Loucy (cell line): Measurements from ENCODE around the gene TAL2.

Experiments
- H2AFZ ChIP-seq: fragments of 200-600 bp; sonication (generic); 2 replicates; pipeline ENCODE4 v1.6.0; 2016; ENCODE audit warnings: antibody characterized with exemption, mild to moderate bottlenecking, low read length, moderate library complexity
- H3F3A ChIP-seq: fragments of 200-600 bp; 2 replicates; pipeline ENCODE4 v1.6.0; 2016; ENCODE audit warnings: antibody characterized with exemption, low read depth, mild to moderate bottlenecking
- H3K27me3 ChIP-seq: fragments of 200-600 bp; sonication (generic); 2 replicates; pipeline ENCODE4 v1.6.1; 2014; ENCODE audit warnings: low read length, mild to moderate bottlenecking; ENCODE audit not compliant: insufficient read depth, poor library complexity, severe bottlenecking
- H3K36me3 ChIP-seq: fragments of 200-600 bp; sonication (generic); 2 replicates; pipeline ENCODE4 v1.6.1; 2016; ENCODE audit warnings: low read length; ENCODE audit not compliant: insufficient read depth
- H3K4me1 ChIP-seq: fragments of 200-600 bp; sonication (generic); 2 replicates; pipeline ENCODE4 v1.5.1; 2014; ENCODE audit warnings: low read length, mild to moderate bottlenecking; ENCODE audit not compliant: insufficient read depth, poor library complexity, severe bottlenecking
- H3K4me2 ChIP-seq: fragments of 200-600 bp; sonication (generic); 2 replicates; pipeline ENCODE4 v1.6.0; 2014; ENCODE audit warnings: antibody characterized with exemption, low read length, low read depth, mild to moderate bottlenecking; ENCODE audit not compliant: poor library complexity, severe bottlenecking
- H3K4me3 ChIP-seq: fragments of 200-600 bp; sonication (generic); 2 replicates; pipeline ENCODE4 v1.5.1; 2014; ENCODE audit warnings: low read length, mild to moderate bottlenecking, mixed read lengths; ENCODE audit not compliant: poor library complexity, severe bottlenecking
- H3K79me2 ChIP-seq: fragments of 200-600 bp; sonication (generic); 2 replicates; pipeline ENCODE4 v1.6.1; 2014; ENCODE audit warnings: low read length; ENCODE audit not compliant: insufficient read depth
- H3K9ac ChIP-seq: fragments of 200-600 bp; sonication (generic); 2 replicates; pipeline ENCODE4 v1.6.0; 2014; ENCODE audit warnings: mild to moderate bottlenecking, low read depth, low read length, moderate library complexity; ENCODE audit not compliant: poor library complexity, severe bottlenecking
- H3K9me2 ChIP-seq: fragments of 200-600 bp; sonication (generic); replicated peaks from 2 replicates; pipeline ENCODE4 v1.6.1; 2016; ENCODE audit warnings: low read depth, low read length, mixed read lengths
- H3K9me3 ChIP-seq: fragments of 200-600 bp; sonication (generic); 2 replicates; pipeline ENCODE4 v1.6.1; 2014; ENCODE audit warnings: mild to moderate bottlenecking, antibody characterized with exemption, low read length, low read depth; ENCODE audit not compliant: insufficient read depth
- H4K20me1 ChIP-seq: fragments of 200-600 bp; sonication (generic); 2 replicates; pipeline ENCODE4 v1.6.0; 2014; ENCODE audit warnings: antibody characterized with exemption, low read length, mild to moderate bottlenecking; ENCODE audit not compliant: insufficient read depth, poor library complexity, severe bottlenecking
- EZH2phosphoT487 ChIP-seq: fragments of 200-600 bp; IDR thresholded peaks from 2 replicates; pipeline ENCODE4 v1.6.1; 2018; ENCODE audit warnings: antibody characterized with exemption, mild to moderate bottlenecking, moderate library complexity, borderline replicate concordance
- TF ChIP-seq, protein P1 (sequence below): fragments of 200-600 bp; sonication (generic); conservative IDR thresholded peaks from 2 replicates; pipeline ENCODE4 v1.5.1; 2014; ENCODE audit warnings: mild to moderate bottlenecking, antibody characterized with exemption, low read length

TAL2 gene

DNA sequence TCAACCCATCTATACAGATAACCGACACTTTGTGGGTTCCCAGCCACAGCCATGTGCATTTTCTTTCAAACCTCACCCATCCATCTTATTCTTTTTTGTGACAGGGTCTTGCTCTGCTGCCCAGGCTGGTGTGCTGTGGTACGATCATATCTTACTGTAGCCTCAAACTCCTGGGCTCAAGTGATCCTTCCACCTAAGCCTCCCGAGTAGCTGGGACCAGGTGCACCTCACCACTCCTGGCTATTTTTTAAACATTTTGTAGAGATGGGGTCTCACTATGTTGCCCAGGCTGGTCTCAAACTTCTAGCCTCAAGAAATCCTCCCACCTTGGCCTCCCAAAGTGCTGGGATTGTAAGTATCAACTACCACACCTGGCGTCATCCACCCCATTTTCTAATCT lies 24.7 kb downstream of the TAL2 start:
- Histone ChIP-seq H3K4me2 (no peak overlapping the region), H3K9ac (no peak overlapping the region), H3K79me2 (no peaks in the 10 kb centered on the region), H3K36me3 (no peaks in the 10 kb centered on the region), H4K20me1 (no peaks in the 10 kb centered on the region), H3K9me2 (no peaks in the 10 kb centered on the region), H3K4me1 (no peaks in the 10 kb centered on the region), H3K27me3 (no peaks in the 10 kb centered on the region), H3K4me3 (no peak overlapping the region), H2AFZ (no peak overlapping the region), H3K9me3 (no peaks in the 10 kb centered on the region), H3F3A (no peaks in the 10 kb centered on the region)
- TF ChIP-seq, protein P1, sequence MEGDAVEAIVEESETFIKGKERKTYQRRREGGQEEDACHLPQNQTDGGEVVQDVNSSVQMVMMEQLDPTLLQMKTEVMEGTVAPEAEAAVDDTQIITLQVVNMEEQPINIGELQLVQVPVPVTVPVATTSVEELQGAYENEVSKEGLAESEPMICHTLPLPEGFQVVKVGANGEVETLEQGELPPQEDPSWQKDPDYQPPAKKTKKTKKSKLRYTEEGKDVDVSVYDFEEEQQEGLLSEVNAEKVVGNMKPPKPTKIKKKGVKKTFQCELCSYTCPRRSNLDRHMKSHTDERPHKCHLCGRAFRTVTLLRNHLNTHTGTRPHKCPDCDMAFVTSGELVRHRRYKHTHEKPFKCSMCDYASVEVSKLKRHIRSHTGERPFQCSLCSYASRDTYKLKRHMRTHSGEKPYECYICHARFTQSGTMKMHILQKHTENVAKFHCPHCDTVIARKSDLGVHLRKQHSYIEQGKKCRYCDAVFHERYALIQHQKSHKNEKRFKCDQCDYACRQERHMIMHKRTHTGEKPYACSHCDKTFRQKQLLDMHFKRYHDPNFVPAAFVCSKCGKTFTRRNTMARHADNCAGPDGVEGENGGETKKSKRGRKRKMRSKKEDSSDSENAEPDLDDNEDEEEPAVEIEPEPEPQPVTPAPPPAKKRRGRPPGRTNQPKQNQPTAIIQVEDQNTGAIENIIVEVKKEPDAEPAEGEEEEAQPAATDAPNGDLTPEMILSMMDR: no peak
- TF ChIP-seq EZH2phosphoT487: no peak

DNA sequence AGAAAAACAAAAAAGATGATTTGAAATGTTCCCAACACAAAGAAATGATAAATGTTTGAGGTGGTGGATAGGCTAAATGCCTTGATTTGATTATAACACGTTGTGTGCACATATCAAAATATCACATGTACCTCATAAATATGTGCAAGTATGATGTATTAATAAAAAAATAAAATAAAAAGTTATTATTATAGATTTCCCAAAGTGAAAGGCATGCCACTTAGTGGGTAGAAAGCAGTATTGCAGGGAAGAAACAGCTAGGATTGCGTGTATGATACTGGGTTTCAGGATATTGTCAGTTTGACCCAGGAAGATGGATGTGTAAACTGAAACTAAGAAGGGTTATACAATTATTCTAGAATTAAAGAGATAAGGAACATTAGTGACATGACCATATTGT lies 28.5 kb downstream of the TAL2 start:
- H3K36me3 ChIP-seq: no peaks in the 10 kb centered on the region
- no peaks in the 10 kb centered on the region for H3K27me3 ChIP-seq
- H3K4me1 ChIP-seq: peaks cover 11% of the 10 kb centered on the region
- no peaks in the 10 kb centered on the region for H3K9me2 ChIP-seq
- TF ChIP-seq, protein P1: peak; percentile 45
- no peak for TF ChIP-seq EZH2phosphoT487
- H3K4me2 ChIP-seq: no peak overlapping the region
- no peak overlapping the region for H2AFZ ChIP-seq
- H3K9me3 ChIP-seq: no peaks in the 10 kb centered on the region
- no peak overlapping the region for H3K4me3 ChIP-seq
- H3K9ac ChIP-seq: no peak overlapping the region
- peaks cover 9% of the 10 kb centered on the region for H3K79me2 ChIP-seq
- no peaks in the 10 kb centered on the region for H3F3A ChIP-seq
- peaks cover 5% of the 10 kb centered on the region for H4K20me1 ChIP-seq

DNA sequence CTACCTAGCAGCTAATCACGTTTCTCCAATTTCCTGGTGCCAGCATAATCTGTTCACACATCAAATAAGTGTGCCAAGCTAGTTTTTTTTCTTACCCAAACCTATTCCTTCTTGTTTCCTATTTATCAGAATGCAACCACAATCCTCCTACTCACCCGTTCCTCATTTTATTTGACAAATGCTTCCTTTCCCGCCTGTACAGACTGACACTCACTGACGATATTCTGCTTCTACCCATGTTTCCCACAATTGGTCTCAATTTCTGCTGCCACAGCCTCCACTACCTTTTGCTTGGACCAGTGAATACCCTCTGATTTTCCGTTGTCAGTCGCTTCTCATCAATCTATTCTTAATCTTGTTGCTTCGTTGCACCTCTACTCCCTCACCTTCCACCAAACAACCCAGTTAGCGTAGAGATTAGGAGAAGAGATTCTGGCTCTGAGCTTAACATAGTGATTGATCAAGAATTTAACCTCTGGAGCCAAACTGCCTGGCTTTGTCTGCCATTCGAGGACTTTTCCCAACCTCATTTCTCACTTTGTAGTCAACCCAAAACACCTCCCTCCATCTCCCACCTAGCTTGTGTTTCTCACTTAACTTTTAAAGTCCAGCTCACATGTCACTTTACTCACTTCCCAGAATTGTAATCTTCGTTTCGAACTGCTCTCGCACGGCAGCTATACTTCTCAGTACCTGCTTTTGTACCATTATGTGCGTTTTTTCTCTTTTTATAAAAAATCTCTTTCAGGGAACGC lies 31.4 kb downstream of the TAL2 start:
- no peaks in the 10 kb centered on the region for H3K9me3 ChIP-seq

More for the DNA sequence above, 31.4 kb downstream of the TAL2 start:
- peaks cover 36% of the 10 kb centered on the region for H3K79me2 ChIP-seq
- no peaks in the 10 kb centered on the region for H3K9me2 ChIP-seq
- H3K9ac ChIP-seq: peak overlapping the region; percentile 71
- no peaks in the 10 kb centered on the region for H3K27me3 ChIP-seq
- H3K36me3 ChIP-seq: no peaks in the 10 kb centered on the region
- H3K4me1 ChIP-seq: peaks cover 32% of the 10 kb centered on the region
- peak overlapping the region; percentile 81 for H3K4me3 ChIP-seq
- H3K4me2 ChIP-seq: peak overlapping the region; percentile 97
- H3F3A ChIP-seq: no peaks in the 10 kb centered on the region
- H2AFZ ChIP-seq: peak overlapping the region; percentile 94
- peaks cover 20% of the 10 kb centered on the region for H4K20me1 ChIP-seq
- no peak for TF ChIP-seq EZH2phosphoT487
- TF ChIP-seq, protein P1: no peak
